WERI-Rb-1 (cell line): ENCODE data around the gene PEG3.

ENCODE experiments used
- DNase-seq: peaks from one replicate; pipeline ENCODE4 v3.0.0-alpha.2; 2020
- H3K27ac ChIP-seq: fragments of 250-450 bp; sonication (Bioruptor Pico); 2 replicates; pipeline ENCODE4 v1.5.1; 2020; ENCODE audit warnings: mild to moderate bottlenecking, moderate library complexity
- H3K27me3 ChIP-seq: fragments of 250-450 bp; sonication (Bioruptor Pico); 2 replicates; pipeline ENCODE4 v1.5.1; 2021; ENCODE audit warnings: mild to moderate bottlenecking, low read depth, moderate library complexity; ENCODE audit not compliant: insufficient read depth, severe bottlenecking
- H3K36me3 ChIP-seq: fragments of 250-450 bp; sonication (Bioruptor Pico); 2 replicates; pipeline ENCODE4 v1.5.1; 2020; ENCODE audit warnings: mild to moderate bottlenecking, moderate library complexity
- H3K4me3 ChIP-seq: 2 replicates; pipeline ENCODE4 v1.5.1; 2011; ENCODE audit warnings: low read depth, mild to moderate bottlenecking, control low read depth, low read length
- H3K9me3 ChIP-seq: fragments of 250-450 bp; sonication (Bioruptor Pico); 2 replicates; pipeline ENCODE4 v1.5.1; 2021; ENCODE audit warnings: mild to moderate bottlenecking, moderate library complexity; ENCODE audit not compliant: severe bottlenecking
- CTCF ChIP-seq: IDR thresholded peaks from 2 replicates; pipeline ENCODE4 v1.5.1; 2011; ENCODE audit warnings: low read depth, mild to moderate bottlenecking, control low read depth, inconsistent platforms, low read length

PEG3 gene

DNA sequence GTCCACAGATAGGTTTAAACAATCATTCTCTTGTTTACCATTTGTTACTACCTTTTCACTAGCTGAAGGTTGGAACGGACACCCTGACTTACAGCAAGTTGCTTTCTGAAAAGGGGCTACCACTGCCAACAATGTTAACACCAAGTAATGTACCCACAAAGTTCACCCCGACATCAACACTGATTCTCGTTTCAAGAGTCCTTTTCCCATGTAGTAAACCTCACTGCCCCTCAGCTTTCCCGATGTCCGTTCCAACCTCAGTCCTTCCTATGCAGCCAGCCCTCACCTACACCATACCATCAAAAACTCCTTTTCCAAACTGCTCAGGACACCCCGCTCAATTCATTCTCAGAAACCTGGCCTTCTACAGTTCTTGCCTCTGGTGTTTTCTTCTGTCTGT, 29.0 kb downstream of the PEG3 start:
- no peak for TF ChIP-seq CTCF
- Histone ChIP-seq H3K27ac (no peak overlapping the region), H3K36me3 (peaks cover 7% of the 10 kb centered on the region), H3K27me3 (no peaks in the 10 kb centered on the region), H3K4me3 (no peak overlapping the region), H3K9me3 (peaks cover 2% of the 10 kb centered on the region)
- no peak for DNase-seq

DNA sequence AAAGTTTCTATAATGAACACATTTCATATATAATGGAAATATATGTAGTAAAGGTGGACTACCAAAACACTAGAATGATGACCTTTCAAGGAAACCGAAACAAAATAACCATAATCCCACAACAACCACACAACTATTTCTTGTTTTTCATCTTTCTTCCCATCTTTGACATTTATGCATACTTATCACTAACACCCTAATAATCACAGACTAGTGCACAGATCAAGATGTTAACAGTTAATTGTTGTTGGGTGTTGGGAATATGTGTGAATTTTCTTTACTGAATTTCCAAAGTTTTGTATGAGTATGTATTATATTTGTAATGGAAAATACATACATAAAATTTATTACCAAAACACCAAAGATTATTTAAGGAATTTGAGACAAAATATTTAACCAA, 30.3 kb downstream of the PEG3 start:
- H3K27me3 ChIP-seq: no peaks in the 10 kb centered on the region
- DNase-seq: no peak
- H3K27ac ChIP-seq: no peak overlapping the region
- H3K9me3 ChIP-seq: peaks cover 2% of the 10 kb centered on the region
- no peak for TF ChIP-seq CTCF
- no peak overlapping the region for H3K4me3 ChIP-seq
- H3K36me3 ChIP-seq: peaks cover 3% of the 10 kb centered on the region

- no peak overlapping the region for H3K4me3 ChIP-seq
- TF ChIP-seq CTCF: no peak
- H3K27me3 ChIP-seq: no peaks in the 10 kb centered on the region
- H3K27ac ChIP-seq: no peak overlapping the region
- no peak for DNase-seq
- peaks cover 2% of the 10 kb centered on the region for H3K9me3 ChIP-seq
- peaks cover 3% of the 10 kb centered on the region for H3K36me3 ChIP-seq
Observed at GRCh38 chr19:56808717-56809392, 31.7 kb downstream of the PEG3 start.

GRCh38 chr19:56806639-56807038, 33.9 kb downstream of the PEG3 start:
- TF ChIP-seq CTCF: no peak
- H3K4me3 ChIP-seq: no peak overlapping the region
- H3K27me3 ChIP-seq: no peaks in the 10 kb centered on the region
- no peaks in the 10 kb centered on the region for H3K36me3 ChIP-seq
- DNase-seq: no peak
- H3K9me3 ChIP-seq: peaks cover 9% of the 10 kb centered on the region
- H3K27ac ChIP-seq: no peak overlapping the region
